NT2/D1 (cell line): ENCODE results near the gene DICER1.

ENCODE experiments used
- YY1 ChIP-seq: IDR thresholded peaks from 2 replicates; pipeline ENCODE4 v1.6.1; 2011; ENCODE audit not compliant: insufficient read length, insufficient read depth
- ZNF274 ChIP-seq: IDR thresholded peaks from 2 replicates; pipeline ENCODE4 v1.6.1; 2011; ENCODE audit warnings: mild to moderate bottlenecking, low read depth, low read length

DNA sequence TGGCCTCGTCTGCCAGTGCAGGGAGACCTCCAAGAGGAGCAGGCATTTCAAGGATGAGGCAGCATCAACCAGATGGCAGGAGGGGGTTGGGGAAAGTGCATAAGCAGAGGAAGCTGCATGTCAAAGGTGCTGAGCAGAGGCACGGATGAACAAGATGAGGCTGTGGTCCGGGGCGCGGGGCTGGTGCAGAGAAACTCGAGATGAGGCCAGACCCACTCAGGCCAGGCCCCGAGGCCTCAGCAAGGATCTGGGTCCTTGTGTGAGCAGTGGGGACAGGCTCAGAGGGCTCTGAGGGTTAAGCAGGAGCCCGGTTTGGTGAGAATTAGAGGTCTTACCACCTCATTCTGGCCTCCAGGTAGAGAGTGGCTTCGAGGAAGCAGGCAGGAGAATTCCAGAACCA lies 98.8 kb downstream of the DICER1 start:
- TF ChIP-seq YY1 (no peak), ZNF274 (no peak)
